Smooth muscle cell of the umbilical artery (primary cell): ENCODE data around the gene DHRS1. TPM values are rescaled to one million over a fixed set of nuclear protein-coding genes. Genes with fewer than 3 reads are reported as not detected.

Experiments used
- total RNA-seq: library from RNA; depleted of rRNA; stranded (reverse); fragments of >200 nt; gene quantifications from 2 replicates; pipeline ENCODE4 v1.2.3, GENCODE V29; 2014

DHRS1 gene
- total RNA-seq, result 14.9 and 23.2 TPM in 2 replicates

DNA sequence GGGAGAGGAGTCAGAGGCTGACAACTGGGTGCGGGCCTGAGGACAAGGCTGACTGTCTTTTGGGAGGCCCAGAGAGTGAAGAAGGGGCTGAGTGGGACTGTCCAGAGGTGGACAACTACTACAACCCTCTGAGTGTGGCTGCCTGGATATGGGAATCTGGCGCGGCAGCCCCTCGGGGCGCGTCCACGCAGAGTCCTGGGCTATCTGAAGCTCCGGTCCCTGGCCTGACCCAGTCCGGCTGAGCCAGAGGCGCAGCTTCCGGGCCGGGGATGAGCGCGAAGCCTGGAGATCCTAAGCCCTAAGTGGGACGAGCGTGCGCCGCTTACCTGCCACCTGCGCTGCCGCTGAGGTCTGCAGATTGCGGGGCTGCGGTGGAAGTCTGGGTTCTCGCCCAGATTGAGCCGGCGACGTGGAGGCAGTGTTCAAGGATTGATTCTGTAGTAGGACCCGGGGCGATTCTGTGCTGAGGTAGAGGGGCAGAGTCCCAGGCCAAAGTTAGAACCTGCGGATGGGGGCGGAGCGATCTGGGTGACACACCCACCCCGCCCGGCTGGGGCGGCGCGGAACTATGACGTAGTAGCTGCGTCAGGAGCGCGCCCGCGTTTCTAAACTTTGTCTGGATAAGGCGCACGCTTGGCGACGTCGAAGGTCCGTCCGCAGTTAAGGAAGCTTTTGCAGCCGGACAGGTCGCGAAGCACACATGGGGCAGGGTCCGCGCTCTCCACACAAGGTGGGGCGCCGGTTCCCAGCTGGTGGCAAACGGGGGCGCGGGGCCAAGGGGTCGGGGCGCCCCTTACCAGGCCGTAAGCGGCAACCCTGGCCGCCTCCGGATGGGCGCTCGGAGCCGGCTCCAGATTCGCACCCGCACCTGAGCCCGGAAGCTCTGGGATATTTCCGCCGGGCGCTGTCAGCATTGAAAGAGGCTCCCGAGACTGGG, at the start of gene DHRS1, which contains the start of gene NOP9:
Gene DHRS1, minus strand, starts transcription at position 526 of the 937 bp plus-strand sequence. CDS start 674 bp downstream, outside the sequence.
Gene NOP9, plus strand, starts transcription at position 596 of the 937 bp plus-strand sequence. Its CDS starts 105 bp downstream, at position 701.

DNA sequence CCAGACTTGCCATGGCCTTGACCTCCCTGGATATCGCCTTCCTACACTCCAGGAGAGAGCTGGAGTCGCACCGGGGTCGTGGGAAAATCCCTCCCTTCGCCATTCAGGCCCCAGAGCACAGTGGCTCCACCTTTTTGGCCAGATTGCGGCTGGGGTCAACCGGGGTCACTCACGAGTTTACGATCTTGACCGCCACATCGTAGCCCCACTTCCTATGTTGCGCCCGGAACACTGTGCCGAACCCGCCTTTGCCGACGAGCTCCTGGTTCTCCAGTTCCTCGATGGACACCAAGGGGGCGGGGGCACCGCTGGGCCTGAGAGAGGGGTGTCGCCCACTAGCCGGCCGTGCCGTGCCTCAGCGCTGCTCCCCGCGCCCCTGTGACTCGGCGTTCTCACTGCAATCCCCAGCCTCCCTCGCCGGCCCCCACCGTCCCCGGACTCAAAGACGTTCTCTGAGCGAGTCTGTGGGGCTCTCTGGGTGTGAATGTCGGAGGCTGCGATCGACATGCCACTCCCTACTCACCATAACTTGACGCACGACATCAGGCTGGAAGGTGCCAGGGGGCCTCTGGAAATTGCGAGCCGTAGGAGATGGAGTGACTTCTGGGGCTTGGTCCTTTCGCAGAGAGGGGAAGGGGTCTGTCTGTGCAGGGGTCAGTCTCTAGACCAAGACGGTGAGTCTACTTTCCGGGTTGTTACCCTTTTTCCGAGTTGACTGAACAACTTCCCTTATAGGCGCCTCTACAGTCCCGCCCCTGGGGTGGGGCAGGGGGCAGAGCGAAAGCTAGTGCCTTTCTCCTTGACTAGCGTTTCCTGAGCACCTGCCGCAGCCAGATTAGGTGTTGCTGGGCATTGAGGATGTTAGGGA, 39.9 kb upstream of the DHRS1 start, which contains the start of gene RIPK3:
Gene RIPK3, minus strand, starts transcription at position 708 of the 868 bp plus-strand sequence. Its CDS starts 165 bp downstream, at position 543.

DNA sequence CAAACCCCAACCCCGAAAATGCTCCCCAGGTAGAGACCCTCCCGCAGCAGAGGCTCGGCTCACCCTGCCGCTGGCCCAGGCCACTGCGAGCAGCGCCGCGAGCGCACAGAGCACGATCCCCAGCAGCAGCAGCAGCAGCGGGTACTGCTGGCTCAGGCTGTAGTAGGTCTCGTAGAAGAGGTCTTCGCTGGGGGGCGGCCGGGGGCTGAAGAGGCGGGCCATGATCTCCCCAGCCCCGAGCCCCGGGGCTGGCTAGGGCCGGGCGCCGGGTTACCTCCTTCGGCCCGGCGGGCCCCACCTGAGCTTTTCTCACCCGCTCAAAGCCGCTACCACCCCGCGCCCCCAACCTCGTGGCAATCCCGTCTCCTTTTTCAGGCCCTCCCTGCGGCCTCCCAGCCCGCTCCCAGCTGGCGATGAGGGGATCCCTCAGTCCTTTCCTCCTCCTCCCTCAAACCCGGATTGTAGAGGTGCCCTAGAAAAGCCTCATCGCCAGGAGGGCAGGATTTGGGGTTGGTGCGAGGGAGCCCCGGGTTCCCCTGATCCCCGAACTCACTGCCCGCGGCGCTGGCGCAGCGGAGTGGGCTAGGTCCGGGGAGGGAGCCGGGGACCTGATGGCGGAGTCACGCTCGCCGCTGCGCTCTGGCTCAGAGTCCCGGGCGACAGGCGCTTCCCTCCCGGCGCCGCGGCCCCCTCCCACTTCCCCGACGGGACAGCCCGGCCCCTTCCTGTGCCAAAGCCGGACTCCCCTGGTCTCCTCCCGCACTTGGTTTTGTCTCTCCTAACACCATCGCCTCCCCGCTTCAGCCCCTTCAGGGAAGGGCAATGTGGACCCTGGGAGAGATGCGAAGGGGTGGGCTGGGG, 35.1 kb upstream of the DHRS1 start, which contains the start of gene ADCY4:
Gene ADCY4, minus strand, starts transcription at position 641 of the 861 bp plus-strand sequence. Its CDS starts 419 bp downstream, at position 222.

GRCh38 chr14:24310646-24311604, 11.3 kb upstream of the DHRS1 start, which contains the start of gene LTB4R:
Gene LTB4R (plus strand): TSS chr14:24311502. CDS start chr14:24315652, 4,150 bp downstream.

DNA sequence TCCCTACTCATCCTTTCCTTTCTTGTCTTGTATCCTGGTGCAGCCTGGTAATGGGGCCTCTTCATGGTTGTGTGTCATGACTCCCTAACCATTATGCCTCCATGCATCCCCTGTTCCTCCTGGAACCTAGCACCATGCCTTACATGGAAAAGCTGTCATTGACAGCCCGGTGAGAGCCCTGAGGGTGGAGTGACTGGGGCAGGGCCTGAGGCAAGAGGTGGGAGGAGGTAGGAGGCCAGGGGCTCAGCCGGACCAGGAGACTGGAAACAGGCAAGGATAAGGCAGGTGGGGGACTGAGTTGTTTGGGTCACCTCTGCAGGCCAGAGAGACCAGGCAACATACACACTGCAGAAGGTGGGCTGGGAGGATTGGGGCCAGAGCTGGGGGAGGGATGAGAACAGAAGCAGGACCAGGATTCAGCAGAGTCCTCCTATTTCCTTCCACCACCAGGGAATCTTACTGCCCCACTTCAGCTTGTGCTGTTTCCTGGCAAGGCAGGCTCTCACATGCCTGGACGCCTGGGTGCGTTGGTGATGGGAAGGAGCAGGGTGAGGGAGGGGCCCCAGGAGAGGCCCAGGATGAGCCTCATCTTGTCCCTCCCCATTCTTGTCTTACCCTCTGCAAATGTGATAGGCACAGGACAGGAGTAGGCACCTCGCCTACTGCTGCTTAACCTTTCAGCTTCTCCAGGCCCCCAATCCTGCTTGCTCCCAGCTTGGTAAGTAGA, 10.1 kb upstream of the DHRS1 start, which contains the start of gene LTB4R2:
Gene LTB4R2, plus strand, starts transcription at position 603 of the 727 bp plus-strand sequence. CDS start 525 bp downstream, outside the sequence.

GRCh38 chr14:24307575-24308341, 8.2 kb upstream of the DHRS1 start, which contains the start of gene CIDEB:
Gene CIDEB (minus strand): TSS chr14:24307977. CDS start chr14:24307858, 119 bp downstream.

DNA sequence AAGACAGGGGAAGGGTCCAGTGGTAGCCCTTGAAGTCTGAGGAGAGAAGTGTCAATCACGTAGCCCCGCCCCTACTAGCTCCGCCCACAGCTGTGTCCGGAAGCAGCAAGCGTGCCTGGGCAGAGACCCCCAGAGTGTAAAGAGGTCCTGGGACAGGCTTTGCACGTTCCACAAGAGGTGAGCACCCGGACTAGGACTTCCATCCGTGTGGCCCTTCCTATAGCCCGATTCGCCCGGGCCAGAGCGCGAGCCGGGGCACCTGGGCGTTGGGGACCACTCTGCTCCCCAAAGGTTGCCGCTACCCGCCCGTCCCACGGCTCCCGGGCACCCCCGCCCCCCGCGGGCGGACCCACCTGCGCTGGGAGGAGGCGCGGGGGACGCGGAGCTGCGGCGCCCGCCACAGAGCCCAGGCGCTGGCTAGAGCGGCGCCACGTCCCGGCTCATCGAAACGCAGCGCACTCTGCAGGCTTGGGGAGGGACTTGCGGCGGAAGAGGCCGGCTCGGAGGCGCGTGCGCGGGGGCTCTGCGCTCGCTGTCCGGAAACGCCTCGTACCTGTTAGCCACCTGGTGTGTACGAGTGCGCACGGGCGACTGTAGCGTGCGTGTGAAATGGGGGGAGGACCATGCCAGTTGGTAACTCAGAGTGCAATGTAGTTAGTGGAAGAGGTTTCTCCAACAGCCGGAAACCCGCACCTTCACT, 28.3 kb downstream of the DHRS1 start, which contains the start of gene RABGGTA:
Gene RABGGTA, minus strand, starts transcription at position 464 of the 700 bp plus-strand sequence. CDS start 482 bp downstream, outside the sequence.

DNA sequence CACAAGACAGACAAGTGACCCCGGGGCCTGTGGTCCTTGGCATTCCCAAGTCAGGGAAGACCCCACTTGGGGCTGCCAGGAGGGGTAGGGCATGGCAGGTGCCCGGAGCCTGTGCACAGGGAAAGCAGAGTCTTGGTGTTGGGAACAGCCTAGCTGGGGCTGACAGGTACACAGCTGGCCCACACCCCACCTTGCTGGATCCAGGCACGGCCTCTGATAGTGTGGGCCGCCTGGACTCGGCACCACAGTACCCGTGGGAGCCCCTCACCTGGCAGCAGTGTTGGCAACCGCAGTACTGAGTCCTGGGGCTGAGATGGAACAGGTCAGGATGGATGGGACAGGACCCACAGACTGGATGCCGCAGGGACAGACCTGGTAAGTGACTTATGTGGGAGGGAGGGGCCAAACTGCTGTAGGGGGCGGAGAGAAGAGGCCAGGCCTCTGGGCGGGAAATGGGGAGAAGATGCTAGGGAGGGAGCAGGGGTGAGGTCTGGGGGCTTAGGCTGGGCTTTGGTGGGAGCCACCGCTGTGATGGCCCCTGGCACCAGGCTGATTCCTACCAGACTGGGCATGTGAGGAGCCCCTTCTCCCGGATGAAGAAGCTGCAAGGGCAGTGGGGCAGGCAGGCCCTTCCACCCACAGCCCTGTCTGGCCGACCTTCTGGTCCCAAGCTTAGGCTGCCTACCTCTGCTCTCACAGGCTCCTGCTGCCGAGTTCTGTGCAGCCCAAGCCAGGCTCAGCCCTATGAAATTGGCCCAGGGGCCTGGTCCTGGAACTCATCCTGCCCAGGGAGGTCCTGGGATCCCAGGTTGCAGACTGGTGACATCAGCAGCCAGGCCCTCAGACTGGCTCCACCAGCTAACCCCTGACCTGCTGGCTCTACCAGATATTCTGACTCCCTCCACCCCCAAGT, 36.5 kb downstream of the DHRS1 start, which contains the start of gene TGM1:
Gene TGM1, minus strand, starts transcription at position 357 of the 913 bp plus-strand sequence. CDS start 825 bp downstream, outside the sequence.

Other genes with a start within 250 kb of the DHRS1 start
- 0.05 TPM in 1 of 2 replicates, not detected in the other for gene CARMIL3, start 247.8 kb downstream of the DHRS1 start, total RNA-seq
- not detected in 2 replicates for gene CPNE6, start 228.2 kb downstream of the DHRS1 start, total RNA-seq
- 26.7 TPM in 2 replicates for gene PCK2, start 205.5 kb downstream of the DHRS1 start, total RNA-seq
- gene DCAF11, start 185.0 kb downstream of the DHRS1 start, total RNA-seq, result 48.4 and 54.9 TPM in 2 replicates
- 0.30 and 0.69 TPM in 2 replicates for gene NRL, start 184.8 kb downstream of the DHRS1 start, total RNA-seq
- gene FITM1, start 169.1 kb downstream of the DHRS1 start, total RNA-seq, result not detected in 2 replicates
- 81.2 and 85.5 TPM in 2 replicates for gene PSME1, start 163.6 kb downstream of the DHRS1 start, total RNA-seq
- gene EMC9, start 158.2 kb downstream of the DHRS1 start, total RNA-seq, result 10.4 and 16.6 TPM in 2 replicates
- 63.5 and 65.1 TPM in 2 replicates for gene PSME2, start 153.2 kb downstream of the DHRS1 start, total RNA-seq
- 28.5 and 44.6 TPM in 2 replicates for gene RNF31, start 152.3 kb downstream of the DHRS1 start, total RNA-seq
- 30.5 and 42.5 TPM in 2 replicates for gene IRF9, start 138.5 kb downstream of the DHRS1 start, total RNA-seq
- 1.2 and 1.7 TPM in 2 replicates for gene REC8, start 127.7 kb downstream of the DHRS1 start, total RNA-seq
- 36.2 and 52.9 TPM in 2 replicates for gene IPO4, start 111.0 kb downstream of the DHRS1 start, total RNA-seq
- 90.6 and 92.9 TPM in 2 replicates for gene TM9SF1, start 104.3 kb downstream of the DHRS1 start, total RNA-seq
- 0.14 and 0.30 TPM in 2 replicates for gene TSSK4, start 94.1 kb downstream of the DHRS1 start, total RNA-seq
- 26.1 and 33.1 TPM in 2 replicates for gene CHMP4A, start 86.3 kb downstream of the DHRS1 start, total RNA-seq
- 7.9 and 20.5 TPM in 2 replicates for gene MDP1, start 83.7 kb downstream of the DHRS1 start, total RNA-seq
- gene NEDD8, start 67.4 kb downstream of the DHRS1 start, total RNA-seq, result 158 and 162 TPM in 2 replicates
- 66.8 and 89.7 TPM in 2 replicates for gene GMPR2, start 66.9 kb downstream of the DHRS1 start, total RNA-seq
- gene TINF2, start 57.2 kb downstream of the DHRS1 start, total RNA-seq, result 45.1 and 49.5 TPM in 2 replicates
- 0.74 and 2.1 TPM in 2 replicates for gene TGM1, start 36.6 kb downstream of the DHRS1 start, total RNA-seq
- gene RABGGTA, start 28.2 kb downstream of the DHRS1 start, total RNA-seq, result 29.7 and 35.2 TPM in 2 replicates
- 19.6 and 23.9 TPM in 2 replicates for gene NOP9, start 70 bp upstream of the DHRS1 start, total RNA-seq
- gene CIDEB, start 8.2 kb upstream of the DHRS1 start, total RNA-seq, result 0.59 and 0.69 TPM in 2 replicates
- 2.1 and 3.5 TPM in 2 replicates for gene LTB4R2, start 10.4 kb upstream of the DHRS1 start, total RNA-seq
- 0.59 and 0.78 TPM in 2 replicates for gene LTB4R, start 11.7 kb upstream of the DHRS1 start, total RNA-seq
- gene ADCY4, start 35.3 kb upstream of the DHRS1 start, total RNA-seq, result 0.59 and 0.97 TPM in 2 replicates
- gene RIPK3, start 40.2 kb upstream of the DHRS1 start, total RNA-seq, result not detected in 2 replicates
- gene NFATC4, start 68.4 kb upstream of the DHRS1 start, total RNA-seq, result 29.7 and 36.8 TPM in 2 replicates
- gene NYNRIN, start 99.2 kb upstream of the DHRS1 start, total RNA-seq, result 1.2 and 3.0 TPM in 2 replicates
- 1.7 and 2.7 TPM in 2 replicates for gene CBLN3, start 129.9 kb upstream of the DHRS1 start, total RNA-seq
- gene KHNYN, start 130.2 kb upstream of the DHRS1 start, total RNA-seq, result 47.7 and 49.6 TPM in 2 replicates
- gene SDR39U1, start 143.0 kb upstream of the DHRS1 start, total RNA-seq, result 8.2 and 13.1 TPM in 2 replicates
- not detected in 2 replicates for gene CMA1, start 208.5 kb upstream of the DHRS1 start, total RNA-seq